GM23338 (cell line): ENCODE data around the gene PDLIM5. TPM values are rescaled to one million over a fixed set of nuclear protein-coding genes. Genes with fewer than 3 reads are reported as not detected.

Experiments used
- ATAC-seq: fragments of 200-7000 bp; cut with Tn5 transposase; 3 replicates; pipeline ENCODE4 v1.9.1; 2020
- DNase-seq: peaks from one replicate; pipeline ENCODE4 v3.0.0-alpha.2; 2015; ENCODE audit warnings: low spot score
- H2AFZ ChIP-seq: fragments of 200-600 bp; sonication (generic); 2 replicates; pipeline ENCODE4 v1.8.0; 2016; ENCODE audit warnings: antibody characterized with exemption, mild to moderate bottlenecking, moderate library complexity
- H3F3A ChIP-seq: fragments of 200-600 bp; sonication (generic); replicated peaks from 2 replicates; pipeline ENCODE4 v1.8.0; 2017; ENCODE audit warnings: antibody characterized with exemption, mixed run types, low read depth
- H3K27ac ChIP-seq: fragments of 200-600 bp; sonication (generic); 2 replicates; pipeline ENCODE4 v1.6.1; 2016; ENCODE audit warnings: low read depth
- H3K27me3 ChIP-seq: fragments of 200-600 bp; sonication (generic); 2 replicates; pipeline ENCODE4 v1.8.0; 2016; ENCODE audit warnings: mild to moderate bottlenecking, mixed run types, moderate library complexity; ENCODE audit not compliant: insufficient read depth
- H3K36me3 ChIP-seq: fragments of 200-600 bp; sonication (generic); 2 replicates; pipeline ENCODE4 v1.8.0; 2016; ENCODE audit warnings: mild to moderate bottlenecking; ENCODE audit not compliant: insufficient read depth
- H3K4me1 ChIP-seq: fragments of 200-600 bp; sonication (generic); 2 replicates; pipeline ENCODE4 v1.8.0; 2016; ENCODE audit warnings: mild to moderate bottlenecking, moderate library complexity; ENCODE audit not compliant: insufficient read depth
- H3K4me2 ChIP-seq: fragments of 200-600 bp; sonication (generic); 2 replicates; pipeline ENCODE4 v1.7.1; 2017; ENCODE audit warnings: mixed run types
- H3K4me3 ChIP-seq: fragments of 200-600 bp; sonication (generic); 2 replicates; pipeline ENCODE4 v1.6.1; 2016; ENCODE audit warnings: mixed run types
- H3K79me2 ChIP-seq: fragments of 200-600 bp; sonication (generic); replicated peaks from 2 replicates; pipeline ENCODE4 v1.8.0; 2017; ENCODE audit warnings: mild to moderate bottlenecking; ENCODE audit not compliant: insufficient read depth
- H3K9me2 ChIP-seq: fragments of 200-600 bp; sonication (generic); 2 replicates; pipeline ENCODE4 v1.8.0; 2017; ENCODE audit not compliant: insufficient read depth
- H4K20me1 ChIP-seq: fragments of 200-600 bp; sonication (generic); replicated peaks from 2 replicates; pipeline ENCODE4 v1.8.0; 2017; ENCODE audit warnings: mild to moderate bottlenecking; ENCODE audit not compliant: insufficient read depth
- H3K27ac Mint-ChIP-seq: 2 replicates; pipeline ENCODE4 v1.8.0; 2020; ENCODE audit warnings: inconsistent platforms, mild to moderate bottlenecking, moderate library complexity, mixed read lengths
- H3K27me3 Mint-ChIP-seq: 3 replicates; pipeline ENCODE4 v1.8.0; 2022; ENCODE audit warnings: low read depth, mild to moderate bottlenecking, moderate library complexity, mixed read lengths, inconsistent platforms; ENCODE audit not compliant: insufficient read depth, poor library complexity
- H3K36me3 Mint-ChIP-seq: 3 replicates; pipeline ENCODE4 v1.8.0; 2021; ENCODE audit warnings: low read depth, mild to moderate bottlenecking, inconsistent platforms, moderate library complexity, mixed read lengths
- H3K4me1 Mint-ChIP-seq: 3 replicates; pipeline ENCODE4 v1.8.0; 2020; ENCODE audit warnings: mild to moderate bottlenecking, inconsistent platforms, mixed read lengths
- H3K4me3 Mint-ChIP-seq: 3 replicates; pipeline ENCODE4 v1.8.0; 2021; ENCODE audit warnings: moderate library complexity, mild to moderate bottlenecking, inconsistent platforms, mixed read lengths
- H3K9me3 Mint-ChIP-seq: 3 replicates; pipeline ENCODE4 v1.8.0; 2020; ENCODE audit warnings: moderate library complexity, mild to moderate bottlenecking, inconsistent platforms, mixed read lengths
- CREB1 ChIP-seq: fragments of 250-450 bp; sonication (Bioruptor Pico); IDR thresholded peaks from 2 replicates; pipeline ENCODE4 v1.5.0; 2020; ENCODE audit warnings: low read depth, mild to moderate bottlenecking, moderate library complexity
- EZH2 ChIP-seq: fragments of 200-600 bp; sonication (generic); IDR thresholded peaks from one replicate; pipeline ENCODE4 v1.8.0; 2017; ENCODE audit warnings: antibody characterized with exemption, mild to moderate bottlenecking, low read depth; ENCODE audit not compliant: unreplicated experiment
- JUNB ChIP-seq: IDR thresholded peaks from one replicate; pipeline ENCODE4 v1.6.1; 2016; ENCODE audit warnings: antibody characterized with exemption; ENCODE audit not compliant: unreplicated experiment
- NANOG ChIP-seq: IDR thresholded peaks from 2 replicates; pipeline ENCODE4 v1.6.1; 2016; ENCODE audit warnings: antibody characterized with exemption, borderline replicate concordance
- POLR2AphosphoS5 ChIP-seq: IDR thresholded peaks from 2 replicates; pipeline ENCODE4 v1.6.1; 2016; ENCODE audit warnings: antibody characterized with exemption, low read depth
- STAT1 ChIP-seq: IDR thresholded peaks from one replicate; pipeline ENCODE4 v1.6.1; 2016; ENCODE audit warnings: antibody characterized with exemption; ENCODE audit not compliant: unreplicated experiment
- ZNF114 ChIP-seq: fragments of 250-450 bp; sonication (Bioruptor Pico); IDR thresholded peaks from 2 replicates; pipeline ENCODE4 v1.5.0; 2020; ENCODE audit warnings: mild to moderate bottlenecking, moderate library complexity
- ZNF331 ChIP-seq: fragments of 250-450 bp; sonication (Bioruptor Pico); IDR thresholded peaks from 2 replicates; pipeline ENCODE4 v1.5.0; 2020; ENCODE audit warnings: low read depth, mild to moderate bottlenecking, moderate library complexity
- polyA plus RNA-seq: library from polyadenylated mRNA; unstranded; fragments of >200 nt; fragmentation: Nextera tagmentation; extraction: Ambion mirVana; gene quantifications from 2 replicates; pipeline ENCODE4 v1.2.1, GENCODE V29; 2016
- total RNA-seq: library from RNA; depleted of rRNA; stranded (reverse); fragments of >200 nt; shearing (Covaris generic); gene quantifications from 2 replicates; pipeline ENCODE4 v1.2.3, GENCODE V29; 2014
- TF ChIP-seq, protein P1 (sequence below), 2 experiments: fragments of 200-600 bp in 1 of 2; sonication (generic) in 1 of 2; conservative IDR thresholded peaks; 2 replicates each; pipeline versions ENCODE4 v1.5.1 to v1.6.1; 2016 to 2017; ENCODE audit warnings: antibody characterized with exemption in 2 of 2, low read depth in 2 of 2, mild to moderate bottlenecking in 2 of 2, moderate library complexity in 1 of 2
- TF ChIP-seq, protein P2 (sequence below): IDR thresholded peaks from one replicate; pipeline ENCODE4 v1.6.1; 2018; ENCODE audit warnings: antibody characterized with exemption; ENCODE audit not compliant: unreplicated experiment
- TF ChIP-seq, protein P3 (sequence below): IDR thresholded peaks from 2 replicates; pipeline ENCODE4 v1.6.1; 2016; ENCODE audit warnings: antibody characterized with exemption
- TF ChIP-seq, protein P4 (sequence below): fragments of 250-450 bp; sonication (Bioruptor Pico); IDR thresholded peaks from 2 replicates; pipeline ENCODE4 v1.5.0; 2020; ENCODE audit warnings: mild to moderate bottlenecking, moderate library complexity

The PDLIM5 gene
- total and polyA plus RNA-seq, 2 experiments from 2014 or later: 45.2 to 53.0 TPM

DNA sequence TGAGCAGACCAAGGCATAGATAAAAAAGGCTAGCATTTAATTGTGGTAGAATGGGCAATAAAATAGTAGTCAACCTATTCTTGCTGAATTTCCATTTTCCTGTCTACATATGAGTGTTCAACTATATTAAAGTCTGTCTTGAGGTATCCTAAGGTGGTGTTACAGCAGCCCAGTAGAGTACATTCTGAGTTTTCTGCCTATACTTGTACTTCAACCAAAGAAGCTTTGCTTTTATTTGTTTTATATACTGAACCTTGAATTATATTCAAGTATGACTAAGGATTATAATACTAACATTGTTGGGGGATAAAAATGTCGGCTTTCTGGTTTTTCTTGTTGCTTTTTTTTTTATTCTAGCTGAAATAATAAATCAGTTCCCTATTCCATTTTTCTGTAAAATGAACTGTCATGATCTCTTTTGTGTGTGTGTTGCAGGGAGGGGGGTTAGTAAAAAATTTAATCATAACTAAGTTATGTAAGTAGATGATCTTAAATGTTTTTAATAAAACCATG is 106.7 kb downstream of the PDLIM5 start:
- no peak for ATAC-seq
- no peaks in the 10 kb centered on the region; the same call in 1 of the 3 replicates for H3K9me3 Mint-ChIP-seq

More for the DNA sequence above, 106.7 kb downstream of the PDLIM5 start:
- DNase-seq: no peak
- Histone ChIP-seq H3K4me1 (no peaks in the 10 kb centered on the region), H3K36me3 (no peaks in the 10 kb centered on the region; the same call in 1 of the 2 replicates), H3K4me2 (no peak overlapping the region), H2AFZ (no peak overlapping the region), H3K27me3 (no peaks in the 10 kb centered on the region), H3K27ac (no peak overlapping the region), H4K20me1 (no peaks in the 10 kb centered on the region), H3K9me2 (no peaks in the 10 kb centered on the region), H3K4me3 (no peak overlapping the region), H3F3A (no peaks in the 10 kb centered on the region), H3K79me2 (peaks cover 22% of the 10 kb centered on the region; the same call in 1 of the 2 replicates)
- no peak overlapping the region for H3K27ac Mint-ChIP-seq
- TF ChIP-seq, protein P1, sequence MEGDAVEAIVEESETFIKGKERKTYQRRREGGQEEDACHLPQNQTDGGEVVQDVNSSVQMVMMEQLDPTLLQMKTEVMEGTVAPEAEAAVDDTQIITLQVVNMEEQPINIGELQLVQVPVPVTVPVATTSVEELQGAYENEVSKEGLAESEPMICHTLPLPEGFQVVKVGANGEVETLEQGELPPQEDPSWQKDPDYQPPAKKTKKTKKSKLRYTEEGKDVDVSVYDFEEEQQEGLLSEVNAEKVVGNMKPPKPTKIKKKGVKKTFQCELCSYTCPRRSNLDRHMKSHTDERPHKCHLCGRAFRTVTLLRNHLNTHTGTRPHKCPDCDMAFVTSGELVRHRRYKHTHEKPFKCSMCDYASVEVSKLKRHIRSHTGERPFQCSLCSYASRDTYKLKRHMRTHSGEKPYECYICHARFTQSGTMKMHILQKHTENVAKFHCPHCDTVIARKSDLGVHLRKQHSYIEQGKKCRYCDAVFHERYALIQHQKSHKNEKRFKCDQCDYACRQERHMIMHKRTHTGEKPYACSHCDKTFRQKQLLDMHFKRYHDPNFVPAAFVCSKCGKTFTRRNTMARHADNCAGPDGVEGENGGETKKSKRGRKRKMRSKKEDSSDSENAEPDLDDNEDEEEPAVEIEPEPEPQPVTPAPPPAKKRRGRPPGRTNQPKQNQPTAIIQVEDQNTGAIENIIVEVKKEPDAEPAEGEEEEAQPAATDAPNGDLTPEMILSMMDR (conservative IDR thresholded peaks at IDR 0.05; ENCODE audit: low read depth in 2 of 2): no peak
- TF ChIP-seq NANOG: no peak
- TF ChIP-seq STAT1: no peak
- no peak for TF ChIP-seq POLR2AphosphoS5
- no peak for TF ChIP-seq EZH2
- TF ChIP-seq CREB1 (CRISPR knock-in tag): no peak
- TF ChIP-seq, protein P2, sequence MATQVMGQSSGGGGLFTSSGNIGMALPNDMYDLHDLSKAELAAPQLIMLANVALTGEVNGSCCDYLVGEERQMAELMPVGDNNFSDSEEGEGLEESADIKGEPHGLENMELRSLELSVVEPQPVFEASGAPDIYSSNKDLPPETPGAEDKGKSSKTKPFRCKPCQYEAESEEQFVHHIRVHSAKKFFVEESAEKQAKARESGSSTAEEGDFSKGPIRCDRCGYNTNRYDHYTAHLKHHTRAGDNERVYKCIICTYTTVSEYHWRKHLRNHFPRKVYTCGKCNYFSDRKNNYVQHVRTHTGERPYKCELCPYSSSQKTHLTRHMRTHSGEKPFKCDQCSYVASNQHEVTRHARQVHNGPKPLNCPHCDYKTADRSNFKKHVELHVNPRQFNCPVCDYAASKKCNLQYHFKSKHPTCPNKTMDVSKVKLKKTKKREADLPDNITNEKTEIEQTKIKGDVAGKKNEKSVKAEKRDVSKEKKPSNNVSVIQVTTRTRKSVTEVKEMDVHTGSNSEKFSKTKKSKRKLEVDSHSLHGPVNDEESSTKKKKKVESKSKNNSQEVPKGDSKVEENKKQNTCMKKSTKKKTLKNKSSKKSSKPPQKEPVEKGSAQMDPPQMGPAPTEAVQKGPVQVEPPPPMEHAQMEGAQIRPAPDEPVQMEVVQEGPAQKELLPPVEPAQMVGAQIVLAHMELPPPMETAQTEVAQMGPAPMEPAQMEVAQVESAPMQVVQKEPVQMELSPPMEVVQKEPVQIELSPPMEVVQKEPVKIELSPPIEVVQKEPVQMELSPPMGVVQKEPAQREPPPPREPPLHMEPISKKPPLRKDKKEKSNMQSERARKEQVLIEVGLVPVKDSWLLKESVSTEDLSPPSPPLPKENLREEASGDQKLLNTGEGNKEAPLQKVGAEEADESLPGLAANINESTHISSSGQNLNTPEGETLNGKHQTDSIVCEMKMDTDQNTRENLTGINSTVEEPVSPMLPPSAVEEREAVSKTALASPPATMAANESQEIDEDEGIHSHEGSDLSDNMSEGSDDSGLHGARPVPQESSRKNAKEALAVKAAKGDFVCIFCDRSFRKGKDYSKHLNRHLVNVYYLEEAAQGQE: no peak
- TF ChIP-seq, protein P3, sequence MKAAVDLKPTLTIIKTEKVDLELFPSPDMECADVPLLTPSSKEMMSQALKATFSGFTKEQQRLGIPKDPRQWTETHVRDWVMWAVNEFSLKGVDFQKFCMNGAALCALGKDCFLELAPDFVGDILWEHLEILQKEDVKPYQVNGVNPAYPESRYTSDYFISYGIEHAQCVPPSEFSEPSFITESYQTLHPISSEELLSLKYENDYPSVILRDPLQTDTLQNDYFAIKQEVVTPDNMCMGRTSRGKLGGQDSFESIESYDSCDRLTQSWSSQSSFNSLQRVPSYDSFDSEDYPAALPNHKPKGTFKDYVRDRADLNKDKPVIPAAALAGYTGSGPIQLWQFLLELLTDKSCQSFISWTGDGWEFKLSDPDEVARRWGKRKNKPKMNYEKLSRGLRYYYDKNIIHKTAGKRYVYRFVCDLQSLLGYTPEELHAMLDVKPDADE: no peak
- no peak for TF ChIP-seq ZNF114 (CRISPR knock-in tag)
- no peak for TF ChIP-seq JUNB
- no peak for TF ChIP-seq ZNF331 (CRISPR knock-in tag)
- TF ChIP-seq, protein P4, sequence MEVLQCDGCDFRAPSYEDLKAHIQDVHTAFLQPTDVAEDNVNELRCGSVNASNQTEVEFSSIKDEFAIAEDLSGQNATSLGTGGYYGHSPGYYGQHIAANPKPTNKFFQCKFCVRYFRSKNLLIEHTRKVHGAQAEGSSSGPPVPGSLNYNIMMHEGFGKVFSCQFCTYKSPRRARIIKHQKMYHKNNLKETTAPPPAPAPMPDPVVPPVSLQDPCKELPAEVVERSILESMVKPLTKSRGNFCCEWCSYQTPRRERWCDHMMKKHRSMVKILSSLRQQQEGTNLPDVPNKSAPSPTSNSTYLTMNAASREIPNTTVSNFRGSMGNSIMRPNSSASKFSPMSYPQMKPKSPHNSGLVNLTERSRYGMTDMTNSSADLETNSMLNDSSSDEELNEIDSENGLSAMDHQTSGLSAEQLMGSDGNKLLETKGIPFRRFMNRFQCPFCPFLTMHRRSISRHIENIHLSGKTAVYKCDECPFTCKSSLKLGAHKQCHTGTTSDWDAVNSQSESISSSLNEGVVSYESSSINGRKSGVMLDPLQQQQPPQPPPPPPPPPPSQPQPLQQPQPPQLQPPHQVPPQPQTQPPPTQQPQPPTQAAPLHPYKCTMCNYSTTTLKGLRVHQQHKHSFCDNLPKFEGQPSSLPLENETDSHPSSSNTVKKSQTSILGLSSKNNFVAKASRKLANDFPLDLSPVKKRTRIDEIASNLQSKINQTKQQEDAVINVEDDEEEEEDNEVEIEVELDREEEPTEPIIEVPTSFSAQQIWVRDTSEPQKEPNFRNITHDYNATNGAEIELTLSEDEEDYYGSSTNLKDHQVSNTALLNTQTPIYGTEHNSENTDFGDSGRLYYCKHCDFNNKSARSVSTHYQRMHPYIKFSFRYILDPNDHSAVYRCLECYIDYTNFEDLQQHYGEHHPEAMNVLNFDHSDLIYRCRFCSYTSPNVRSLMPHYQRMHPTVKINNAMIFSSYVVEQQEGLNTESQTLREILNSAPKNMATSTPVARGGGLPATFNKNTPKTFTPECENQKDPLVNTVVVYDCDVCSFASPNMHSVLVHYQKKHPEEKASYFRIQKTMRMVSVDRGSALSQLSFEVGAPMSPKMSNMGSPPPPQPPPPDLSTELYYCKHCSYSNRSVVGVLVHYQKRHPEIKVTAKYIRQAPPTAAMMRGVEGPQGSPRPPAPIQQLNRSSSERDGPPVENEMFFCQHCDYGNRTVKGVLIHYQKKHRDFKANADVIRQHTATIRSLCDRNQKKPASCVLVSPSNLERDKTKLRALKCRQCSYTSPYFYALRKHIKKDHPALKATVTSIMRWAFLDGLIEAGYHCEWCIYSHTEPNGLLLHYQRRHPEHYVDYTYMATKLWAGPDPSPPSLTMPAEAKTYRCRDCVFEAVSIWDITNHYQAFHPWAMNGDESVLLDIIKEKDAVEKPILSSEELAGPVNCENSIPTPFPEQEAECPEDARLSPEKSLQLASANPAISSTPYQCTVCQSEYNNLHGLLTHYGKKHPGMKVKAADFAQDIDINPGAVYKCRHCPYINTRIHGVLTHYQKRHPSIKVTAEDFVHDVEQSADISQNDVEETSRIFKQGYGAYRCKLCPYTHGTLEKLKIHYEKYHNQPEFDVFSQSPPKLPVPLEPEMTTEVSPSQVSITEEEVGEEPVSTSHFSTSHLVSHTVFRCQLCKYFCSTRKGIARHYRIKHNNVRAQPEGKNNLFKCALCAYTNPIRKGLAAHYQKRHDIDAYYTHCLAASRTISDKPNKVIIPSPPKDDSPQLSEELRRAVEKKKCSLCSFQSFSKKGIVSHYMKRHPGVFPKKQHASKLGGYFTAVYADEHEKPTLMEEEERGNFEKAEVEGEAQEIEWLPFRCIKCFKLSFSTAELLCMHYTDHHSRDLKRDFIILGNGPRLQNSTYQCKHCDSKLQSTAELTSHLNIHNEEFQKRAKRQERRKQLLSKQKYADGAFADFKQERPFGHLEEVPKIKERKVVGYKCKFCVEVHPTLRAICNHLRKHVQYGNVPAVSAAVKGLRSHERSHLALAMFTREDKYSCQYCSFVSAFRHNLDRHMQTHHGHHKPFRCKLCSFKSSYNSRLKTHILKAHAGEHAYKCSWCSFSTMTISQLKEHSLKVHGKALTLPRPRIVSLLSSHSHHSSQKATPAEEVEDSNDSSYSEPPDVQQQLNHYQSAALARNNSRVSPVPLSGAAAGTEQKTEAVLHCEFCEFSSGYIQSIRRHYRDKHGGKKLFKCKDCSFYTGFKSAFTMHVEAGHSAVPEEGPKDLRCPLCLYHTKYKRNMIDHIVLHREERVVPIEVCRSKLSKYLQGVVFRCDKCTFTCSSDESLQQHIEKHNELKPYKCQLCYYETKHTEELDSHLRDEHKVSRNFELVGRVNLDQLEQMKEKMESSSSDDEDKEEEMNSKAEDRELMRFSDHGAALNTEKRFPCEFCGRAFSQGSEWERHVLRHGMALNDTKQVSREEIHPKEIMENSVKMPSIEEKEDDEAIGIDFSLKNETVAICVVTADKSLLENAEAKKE (CRISPR knock-in tag): no peak
- no peaks in the 10 kb centered on the region for H3K4me1 Mint-ChIP-seq
- no peaks in the 10 kb centered on the region; the same call in 2 of the 3 replicates for H3K36me3 Mint-ChIP-seq
- H3K4me3 Mint-ChIP-seq: no peak overlapping the region
- H3K27me3 Mint-ChIP-seq: peaks cover 3% of the 10 kb centered on the region
